G401 (cell line): ENCODE results near the gene SNX6. TPM values are rescaled to one million over a fixed set of nuclear protein-coding genes. Genes with fewer than 3 reads are reported as not detected.
A peak's percentile ranks its signal among the peaks of the same experiment; 100 is the strongest.
"Not testable (repeated sequence)": the region's sequence is repeated elsewhere in the genome, so short reads cannot be mapped to it uniquely, and the experiment has no call there.

Experiments
- DNase-seq: peaks from one replicate; pipeline ENCODE4 v3.0.0-alpha.2; 2015; ENCODE audit warnings: low spot score
- in situ Hi-C: cut with HindIII; loops from 2 replicates; pipeline ENCODE4 v1.10.0; 2016; ENCODE audit warnings: low sequenced_read_pairs, mixed read lengths
- total RNA-seq: library from RNA; depleted of rRNA; stranded (reverse); fragments of >200 nt; shearing (Covaris generic); gene quantifications from 2 replicates; pipeline ENCODE4 v1.2.3, GENCODE V29; 2014

Gene SNX6
- total RNA-seq, 1 experiment from 2014 or later = 113 TPM

DNA sequence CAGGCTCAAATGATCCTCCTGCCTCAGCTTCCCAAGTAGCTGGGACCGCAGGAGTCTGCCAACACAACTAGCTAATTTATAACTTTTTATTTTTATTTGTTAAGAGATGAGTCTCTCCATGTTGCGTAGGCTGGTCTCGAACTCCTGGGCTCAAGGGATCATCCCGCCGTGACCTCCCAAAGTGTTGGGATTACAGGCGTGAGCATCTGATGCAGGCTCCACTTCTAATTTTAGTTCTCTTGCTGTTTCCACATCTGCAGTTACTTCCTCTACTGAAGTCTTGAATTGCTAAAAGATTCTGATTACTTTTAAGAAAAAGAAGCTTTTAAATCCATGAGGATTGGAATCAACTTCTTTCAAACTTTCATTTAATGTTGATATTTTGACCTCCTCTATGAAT is 13.4 kb upstream of the SNX6 start:
- no peak for DNase-seq
- in situ Hi-C loops = no loop called here

DNA sequence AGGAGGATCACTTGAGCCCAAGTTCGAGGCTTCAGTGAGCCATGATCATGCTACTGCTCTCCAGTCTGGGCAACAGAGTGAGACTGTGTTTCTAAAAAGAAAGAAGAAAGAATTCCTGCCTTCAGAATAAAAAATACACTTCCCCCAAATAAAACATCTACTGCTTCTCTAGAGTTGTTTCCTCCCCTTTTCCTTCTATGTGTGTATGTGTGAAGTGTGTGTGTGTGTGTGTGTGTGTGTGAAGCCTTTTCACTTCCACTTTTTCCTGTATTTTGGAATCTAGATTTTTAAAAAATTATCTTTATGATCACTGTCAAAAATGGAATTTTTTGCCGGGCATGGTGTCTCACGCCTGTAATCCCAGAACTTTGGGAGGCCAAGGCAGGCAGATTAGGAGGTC is 12.6 kb upstream of the SNX6 start:
- no peak for DNase-seq
- in situ Hi-C loops = no loop called here

DNA sequence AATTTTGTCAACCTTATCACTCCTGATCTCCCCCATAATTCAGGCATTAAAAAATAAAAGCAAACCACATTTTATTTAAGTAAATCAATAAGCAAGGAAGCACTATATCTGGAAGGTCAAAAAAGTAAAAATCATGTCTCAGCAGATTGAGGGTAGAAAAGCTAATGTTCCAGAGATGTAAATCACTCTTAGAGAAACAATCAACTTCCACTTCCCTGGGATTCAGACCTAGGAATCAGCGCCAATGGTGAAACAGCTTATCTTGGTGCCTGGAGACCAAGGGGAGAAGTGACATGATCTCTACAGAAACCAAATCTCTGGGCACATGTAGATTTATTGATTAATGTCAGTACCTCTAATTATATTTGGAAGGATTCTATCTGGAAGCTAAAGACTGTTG is 10.9 kb upstream of the SNX6 start:
- no peak for DNase-seq
- in situ Hi-C loops = no loop called here

DNA sequence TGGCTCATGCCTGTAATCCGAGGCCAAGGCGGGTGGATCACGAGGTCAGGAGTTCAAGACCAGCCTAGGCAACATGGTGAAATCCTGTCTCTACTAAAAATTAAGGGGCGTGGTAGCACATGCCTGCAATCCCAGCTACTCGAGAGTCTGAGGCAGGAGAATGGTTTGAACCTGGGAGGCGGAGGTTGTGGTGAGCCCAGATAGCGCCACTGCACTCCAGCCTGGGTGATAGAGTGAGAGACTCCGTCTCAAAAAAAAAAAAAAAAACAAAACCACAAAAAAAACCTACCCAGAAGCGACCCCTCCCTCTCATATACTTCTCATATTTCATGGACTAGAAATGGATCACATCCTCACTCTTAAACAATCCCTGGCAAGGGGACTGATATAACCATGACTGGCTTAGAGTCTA is 4.4 kb upstream of the SNX6 start:
- in situ Hi-C loops, DNase-seq: not testable (repeated sequence)

DNA sequence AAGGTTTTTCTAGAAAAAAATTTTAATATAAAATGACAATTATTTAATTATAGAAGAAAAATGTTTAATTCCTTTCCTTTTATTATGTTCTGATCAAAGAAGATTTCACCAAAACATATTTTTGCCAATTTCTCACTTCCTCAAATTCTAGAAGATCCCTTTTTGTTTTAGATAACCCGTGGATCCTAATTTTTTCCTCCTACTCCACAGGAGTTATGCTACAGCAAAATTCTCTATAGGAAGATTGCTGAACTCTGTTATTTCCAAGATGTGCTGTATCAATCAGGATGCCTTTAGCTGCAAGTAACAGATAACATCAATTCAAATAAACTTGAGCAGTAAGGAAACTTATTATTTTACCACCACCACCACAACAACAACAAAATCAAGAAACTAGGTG is 3.8 kb upstream of the SNX6 start:
- no peak for DNase-seq
- in situ Hi-C loops = no loop called here

DNA sequence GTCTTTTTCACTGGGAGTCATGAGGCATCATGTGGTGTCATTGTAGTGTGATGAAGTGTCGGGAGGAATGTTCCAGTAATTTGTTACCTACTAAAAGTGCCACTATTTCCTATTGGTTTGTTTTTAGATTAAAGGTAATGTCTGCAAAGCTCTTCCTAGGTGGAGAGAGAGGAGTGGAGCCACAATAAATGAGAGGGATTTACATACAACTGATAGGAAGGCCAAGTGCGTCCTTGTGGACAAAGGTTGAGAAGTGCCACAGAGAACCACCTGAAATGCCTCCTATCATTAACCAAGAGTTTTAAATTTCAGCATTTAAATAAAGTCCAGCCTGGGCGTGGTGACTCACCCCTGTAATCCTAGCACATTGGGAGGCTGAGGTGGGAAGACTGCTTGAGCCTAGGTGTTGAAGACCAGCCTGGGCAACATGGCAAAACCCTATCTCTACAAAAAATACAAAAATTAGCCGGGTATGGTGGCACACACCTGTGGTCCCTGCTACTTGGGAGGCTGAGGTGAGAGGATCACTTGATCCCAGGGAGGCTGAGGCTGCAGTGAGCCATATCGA is 2.5 kb upstream of the SNX6 start:
- in situ Hi-C loops = no loop called here
- no peak for DNase-seq

DNA sequence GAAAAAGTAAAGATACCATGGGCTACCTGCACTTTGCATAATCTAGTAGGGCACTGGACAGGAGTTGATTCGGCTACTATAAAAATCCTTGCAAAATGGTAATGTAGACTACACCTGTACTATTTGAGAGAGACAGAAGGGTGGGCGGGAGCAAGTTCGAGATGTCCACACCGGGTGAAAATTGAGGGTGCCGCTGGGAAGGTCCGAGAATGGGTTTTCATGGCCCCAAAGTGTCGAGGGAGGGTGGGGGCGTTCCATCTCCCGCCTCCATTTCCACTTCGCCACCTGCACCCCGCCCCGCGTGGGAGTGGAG is 648 bp downstream of the SNX6 start:
- in situ Hi-C loops = no loop called here
- peak; percentile 22 for DNase-seq

DNA sequence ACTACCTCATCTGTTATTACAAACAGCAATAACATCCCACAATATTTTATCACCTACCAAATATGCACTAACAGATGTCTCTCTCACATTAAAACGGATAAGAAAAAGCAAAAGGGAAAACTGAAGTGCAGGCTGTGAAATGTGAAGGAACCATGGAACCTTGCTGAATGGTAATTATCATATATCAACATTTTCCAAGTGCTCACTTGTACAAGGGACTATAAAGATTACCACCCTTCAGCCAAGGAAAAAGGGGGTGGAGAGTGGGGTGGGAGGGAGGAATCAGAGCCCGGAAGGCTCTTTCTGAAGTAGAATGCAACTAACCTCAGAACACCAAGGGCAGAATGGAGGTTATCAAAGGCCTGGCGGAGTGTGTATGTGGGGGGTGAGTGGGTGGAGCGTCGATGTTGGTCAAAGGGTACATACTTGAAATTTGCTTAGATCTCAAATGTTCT is 1.2 kb downstream of the SNX6 start:
- in situ Hi-C loops = no loop called here
- DNase-seq = peak; percentile 7

DNA sequence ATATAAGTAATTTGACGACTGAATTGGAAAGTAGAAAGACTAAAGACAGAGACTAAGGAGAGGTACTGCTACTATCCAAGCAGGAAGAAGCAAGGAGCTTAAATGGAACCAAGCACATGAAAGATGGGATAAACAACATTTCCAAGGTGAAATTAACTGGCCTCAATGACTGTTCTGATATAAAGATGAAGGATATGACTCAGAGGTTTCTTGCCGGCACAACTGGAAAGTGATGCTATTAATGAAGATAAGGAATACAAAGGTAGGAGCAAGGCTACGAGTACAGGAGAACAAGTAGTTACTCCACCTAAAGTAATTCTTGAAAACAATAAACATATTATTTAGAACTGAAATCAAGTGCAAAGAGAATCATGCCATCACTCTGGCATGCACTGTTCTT is 6.4 kb downstream of the SNX6 start:
- DNase-seq = no peak
- in situ Hi-C loops = no loop called here

DNA sequence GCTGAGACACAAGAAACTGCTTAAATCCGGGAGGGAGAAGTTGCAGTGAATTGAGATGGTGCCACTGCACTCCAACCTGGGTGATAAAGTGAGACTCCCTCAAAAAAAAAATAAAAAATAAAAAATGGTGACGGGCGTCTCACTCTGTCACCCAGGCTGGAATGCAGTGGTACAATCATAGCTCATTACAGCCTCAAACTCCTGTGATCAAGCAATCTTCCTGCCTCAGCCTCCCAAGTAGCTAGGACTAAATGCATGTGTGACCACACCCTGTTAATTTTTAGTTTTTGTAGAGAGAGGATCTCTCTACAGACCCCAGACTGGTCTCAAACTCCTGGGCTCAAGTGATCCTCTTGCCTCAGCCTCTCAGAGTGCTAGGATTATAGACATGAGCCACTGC is 9.1 kb downstream of the SNX6 start:
- DNase-seq = no peak
- in situ Hi-C loops = no loop called here

DNA sequence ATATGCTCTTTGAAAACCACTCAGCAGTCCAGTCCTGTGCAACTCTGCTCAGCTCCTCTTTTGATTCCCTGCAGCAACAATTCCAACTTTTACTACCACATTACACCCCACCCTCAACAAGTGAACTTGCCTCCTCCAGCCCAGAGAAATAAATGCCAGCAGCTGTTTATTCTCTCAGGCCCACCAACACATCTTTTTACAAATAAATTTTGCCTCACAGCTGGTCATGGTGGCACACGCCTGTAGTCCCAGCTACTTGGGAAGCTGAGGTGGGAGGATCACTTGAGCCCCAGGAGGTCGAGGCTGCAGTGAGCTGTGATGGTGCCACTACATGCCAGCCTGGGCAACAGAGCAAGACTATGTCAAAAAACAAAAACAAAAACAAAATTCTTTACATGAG is 9.8 kb downstream of the SNX6 start:
- DNase-seq = no peak
- in situ Hi-C loops = no loop called here

DNA sequence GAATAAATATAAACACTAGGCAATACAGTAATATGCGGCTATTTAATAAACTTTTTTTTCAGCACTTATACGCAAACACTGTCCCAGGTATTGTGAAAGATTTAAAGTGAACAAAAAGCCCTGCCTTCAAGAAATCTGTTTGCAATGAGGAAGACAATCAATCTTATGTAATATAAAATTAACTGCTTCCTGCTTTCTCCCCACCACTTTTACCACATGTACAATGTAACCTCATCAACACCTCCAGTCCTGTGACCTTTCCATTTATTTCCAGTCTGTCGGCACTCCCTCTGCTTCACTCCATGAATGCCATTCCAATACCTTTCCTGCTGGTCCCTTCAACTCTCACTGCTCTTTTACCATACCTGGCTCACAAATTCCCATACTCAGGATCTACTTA is 10.5 kb downstream of the SNX6 start:
- in situ Hi-C loops = no loop called here
- no peak for DNase-seq

DNA sequence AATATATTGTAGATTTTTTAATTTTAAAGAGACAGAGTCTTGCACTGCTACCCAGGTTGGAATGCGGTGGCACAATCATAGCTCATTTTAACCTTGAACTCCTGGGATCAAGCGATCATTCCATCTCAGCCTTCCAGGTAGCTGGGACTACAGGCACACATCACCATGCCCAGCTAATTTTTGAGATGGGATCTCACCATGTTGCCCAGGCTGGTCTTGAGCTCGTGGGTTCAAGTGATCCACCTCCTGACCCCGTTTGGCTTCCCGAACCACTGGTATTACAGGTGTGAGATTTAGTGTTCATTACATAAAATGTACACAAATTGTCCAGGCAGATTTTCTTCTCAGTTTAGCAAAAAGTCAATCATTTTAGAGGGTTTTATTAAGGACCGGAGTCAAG is 13.6 kb downstream of the SNX6 start:
- DNase-seq = no peak
- in situ Hi-C loops = no loop called here

DNA sequence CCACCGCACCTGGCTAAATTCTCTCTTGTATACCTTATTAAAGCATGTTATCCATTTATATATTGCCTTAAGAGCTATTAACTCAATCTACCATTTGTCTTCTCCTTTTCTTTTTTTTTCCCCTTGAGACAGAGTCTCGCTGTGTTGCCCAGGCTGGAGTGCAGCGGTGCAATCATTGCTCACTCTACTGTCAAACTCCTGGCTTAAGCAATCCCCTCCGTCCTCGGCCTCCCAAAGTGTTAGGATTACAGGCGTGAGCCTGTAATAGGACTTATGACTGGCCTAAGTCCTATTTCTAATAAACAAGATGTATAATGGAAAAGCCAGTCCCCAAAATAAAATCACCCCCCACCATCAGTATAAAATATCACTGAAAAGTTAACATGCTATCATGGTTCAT is 14.4 kb downstream of the SNX6 start:
- in situ Hi-C loops = no loop called here
- no peak for DNase-seq

DNA sequence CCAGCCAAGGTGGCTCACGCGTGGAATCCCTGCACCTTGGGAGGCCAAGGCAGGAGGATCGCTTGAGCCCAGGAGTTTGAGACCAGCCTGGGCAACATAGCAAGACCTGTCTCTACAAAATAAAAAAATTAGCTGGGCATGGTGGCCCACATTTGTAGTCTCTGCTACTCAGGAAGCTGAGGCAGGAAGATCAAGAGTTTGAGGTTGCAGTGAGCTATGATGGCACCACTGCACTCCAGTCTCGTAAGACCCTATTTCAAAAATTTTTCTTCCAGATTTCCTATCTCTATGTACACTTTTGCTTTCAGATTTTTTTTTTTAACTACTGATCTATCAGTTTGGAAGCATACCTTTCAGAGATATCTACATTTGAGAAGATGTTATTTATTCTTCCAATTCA is 15.3 kb downstream of the SNX6 start:
- in situ Hi-C loops = no loop called here
- DNase-seq = no peak

DNA sequence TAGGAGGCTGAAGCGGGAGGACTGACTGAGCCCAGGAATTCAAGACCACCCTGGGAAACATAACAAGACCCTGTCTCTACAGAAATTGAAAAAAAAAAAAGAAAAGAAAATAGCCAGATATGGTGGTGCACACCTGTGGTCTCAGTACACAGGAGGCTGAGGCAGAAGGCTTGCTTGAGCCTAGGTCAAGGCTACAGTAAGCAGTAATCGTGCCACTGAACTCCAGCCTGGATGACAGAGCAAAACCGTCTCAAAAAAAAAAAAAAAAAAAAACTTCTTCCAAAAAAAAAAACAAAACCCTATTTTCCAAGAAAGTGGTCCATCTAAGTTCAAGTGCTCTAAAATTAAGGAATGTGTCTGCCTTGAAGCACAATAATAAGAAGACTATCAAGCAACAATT is 19.8 kb downstream of the SNX6 start:
- in situ Hi-C loops = no loop called here

DNA sequence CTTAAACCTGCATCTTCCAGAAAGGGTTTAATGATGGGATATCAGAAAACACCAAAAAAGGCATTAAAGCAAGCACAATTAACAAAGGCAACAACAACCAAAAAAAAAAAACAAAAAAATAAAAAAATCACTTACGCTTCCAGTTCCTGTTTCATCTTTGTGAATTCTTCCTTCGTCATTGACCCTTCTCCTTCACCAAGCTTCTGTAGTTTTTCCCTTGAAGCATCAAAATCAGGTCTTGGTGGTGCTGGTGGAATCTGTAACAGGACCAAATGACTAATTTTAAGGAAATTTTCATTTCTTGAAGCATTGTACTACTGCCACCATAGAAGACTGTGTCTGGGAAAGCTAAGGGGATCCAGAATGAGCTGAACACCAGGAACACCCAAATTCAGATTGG is 24.5 kb downstream of the SNX6 start:
- no peak for DNase-seq
- in situ Hi-C loops = no loop called here

More for the DNA sequence above, 19.8 kb downstream of the SNX6 start:
- DNase-seq = no peak

DNA sequence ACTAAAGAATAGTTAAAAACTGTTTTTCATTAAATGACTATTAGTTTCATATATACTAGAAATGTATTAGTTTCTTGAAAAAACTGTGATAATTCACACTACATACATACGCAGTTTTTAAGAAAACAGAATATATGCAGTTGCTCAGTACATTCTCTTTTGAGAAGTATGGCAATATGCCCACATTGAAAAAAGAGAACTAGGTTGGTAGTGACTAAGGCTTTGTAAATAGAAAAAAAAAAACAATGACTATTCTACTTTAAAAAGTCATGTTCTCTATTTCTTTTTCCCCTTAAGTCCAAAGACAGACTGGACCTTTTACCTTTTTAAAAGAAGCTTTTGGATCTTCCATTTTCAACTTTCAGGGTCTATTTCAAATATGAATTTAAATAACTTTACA is 25.0 kb downstream of the SNX6 start:
- no peak for DNase-seq
- in situ Hi-C loops = no loop called here

DNA sequence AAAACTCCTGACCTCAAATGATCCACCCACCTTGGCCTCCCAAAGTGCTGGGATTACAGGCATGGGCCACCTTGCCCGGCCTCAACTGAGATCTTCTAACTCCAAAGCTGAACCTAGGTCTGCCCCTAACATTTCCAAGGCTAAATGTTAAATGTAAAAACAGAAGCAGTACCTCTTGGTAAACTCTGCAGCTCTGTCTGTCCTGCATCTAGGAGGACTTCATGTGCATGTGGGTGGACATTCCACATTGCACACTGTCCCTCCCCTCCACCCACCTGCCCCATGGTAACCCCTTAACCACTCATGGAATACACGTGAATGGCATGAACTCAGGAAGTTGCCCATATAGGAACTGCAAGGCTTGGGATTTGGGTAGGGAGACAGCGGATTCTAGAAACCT is 33.1 kb downstream of the SNX6 start:
- DNase-seq = no peak
- in situ Hi-C loops = no loop called here

DNA sequence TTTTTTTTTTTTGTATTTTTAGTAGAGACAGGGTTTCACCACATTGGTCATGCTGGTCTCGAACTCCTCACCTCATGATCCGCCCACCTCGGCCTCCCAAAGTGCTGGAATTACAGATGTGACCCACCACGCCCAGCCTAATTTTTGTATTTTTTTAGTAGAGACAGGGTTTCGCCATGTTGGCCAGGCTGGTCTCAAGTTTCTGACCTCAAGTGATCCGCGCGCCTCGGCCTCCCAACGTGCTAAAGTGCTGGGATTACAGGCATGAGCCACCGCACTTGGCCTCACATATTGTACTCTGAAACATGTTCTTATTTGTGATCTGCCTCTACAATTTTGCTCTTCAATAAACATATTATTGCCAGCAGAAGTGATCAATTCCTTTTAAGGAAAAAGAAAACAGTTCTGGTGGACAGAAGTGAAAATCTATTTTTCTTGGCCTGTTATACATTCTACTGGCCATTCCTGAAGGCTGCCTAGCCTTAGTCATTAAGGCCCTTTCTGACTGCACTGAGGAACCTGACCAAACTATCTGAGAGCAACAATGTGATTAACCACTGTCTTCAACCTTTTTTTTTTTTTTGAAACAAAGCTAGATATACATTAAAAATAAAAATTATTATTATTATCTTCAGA is 36.1 kb downstream of the SNX6 start:
- no peak for DNase-seq
- in situ Hi-C loops = no loop called here

DNA sequence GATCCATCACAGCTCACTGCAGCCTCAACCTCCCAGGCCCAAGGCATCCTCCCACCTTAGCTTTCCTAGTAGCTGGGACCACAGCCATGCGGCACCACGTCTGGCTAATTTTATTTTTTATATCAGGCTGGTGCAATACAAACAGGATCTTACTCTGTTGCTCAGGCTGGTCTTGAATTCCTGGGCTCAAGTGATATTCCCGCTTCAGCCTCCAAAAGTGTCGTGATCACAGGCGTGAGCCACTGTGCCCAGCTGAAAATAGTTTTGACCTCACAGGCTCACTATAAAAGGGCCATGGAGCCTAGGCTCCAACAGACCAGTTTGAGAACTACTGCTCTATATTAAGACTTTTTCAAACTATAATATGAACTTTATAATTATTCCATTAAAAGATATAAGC is 37.3 kb downstream of the SNX6 start:
- in situ Hi-C loops = no loop called here
- DNase-seq = no peak

DNA sequence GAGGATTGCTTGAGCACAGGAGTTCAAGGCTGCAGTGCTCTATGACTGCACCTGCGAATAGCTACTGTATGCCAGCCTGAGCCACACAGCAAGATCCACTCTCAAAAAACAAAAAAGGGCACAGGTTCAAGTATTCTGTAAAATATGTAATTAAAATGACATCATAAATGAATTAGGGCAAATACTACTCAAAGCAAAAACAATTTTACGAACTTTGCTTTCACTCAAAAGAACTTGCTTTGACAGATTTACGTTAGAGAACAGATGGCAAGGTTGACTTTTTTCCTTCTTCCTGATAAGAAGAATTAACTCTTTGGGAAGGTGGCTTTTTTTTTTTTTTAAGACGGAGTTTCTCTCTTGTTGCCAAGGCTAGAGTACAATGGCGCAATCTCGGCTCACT is 46.4 kb downstream of the SNX6 start:
- no peak for DNase-seq
- in situ Hi-C loops = no loop called here
